ENCODE data around the gene LRRC71.

DNA sequence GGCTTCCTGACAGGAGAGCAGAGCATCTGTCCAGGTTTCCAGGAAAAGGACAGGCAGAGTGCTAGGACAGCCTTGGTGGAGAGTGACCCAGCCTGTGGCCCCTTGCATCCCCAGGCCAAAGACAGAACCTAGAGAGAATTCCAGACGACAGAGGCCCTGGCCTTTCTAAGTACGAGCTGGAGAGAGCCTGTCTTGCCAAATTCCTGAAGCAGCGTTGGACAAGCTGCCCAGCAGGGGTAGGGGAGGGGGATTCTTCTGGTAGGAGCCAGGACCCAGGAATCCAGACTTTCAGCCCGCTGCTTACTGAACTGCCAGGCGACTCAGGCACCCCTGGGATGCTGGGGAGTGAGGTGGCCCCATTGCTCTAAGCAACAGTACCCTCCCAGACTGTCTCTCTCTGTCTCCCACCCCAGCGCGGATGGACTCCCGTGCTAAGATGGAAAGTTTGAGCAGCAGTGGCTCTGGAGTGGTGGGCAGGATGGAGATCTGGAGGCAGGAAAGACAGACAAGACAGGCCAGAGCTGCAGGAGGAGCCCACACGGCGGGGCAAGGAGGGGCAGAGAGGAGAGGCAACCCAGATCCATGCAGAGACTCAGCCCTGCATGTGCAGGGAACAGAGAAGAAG is 35.8 kb upstream of the LRRC71 start:
- no peak for TF ChIP-seq CEBPB (IDR thresholded peaks at IDR 0.05; ENCODE audit: low read depth, low read length)
- TF ChIP-seq, protein P1, sequence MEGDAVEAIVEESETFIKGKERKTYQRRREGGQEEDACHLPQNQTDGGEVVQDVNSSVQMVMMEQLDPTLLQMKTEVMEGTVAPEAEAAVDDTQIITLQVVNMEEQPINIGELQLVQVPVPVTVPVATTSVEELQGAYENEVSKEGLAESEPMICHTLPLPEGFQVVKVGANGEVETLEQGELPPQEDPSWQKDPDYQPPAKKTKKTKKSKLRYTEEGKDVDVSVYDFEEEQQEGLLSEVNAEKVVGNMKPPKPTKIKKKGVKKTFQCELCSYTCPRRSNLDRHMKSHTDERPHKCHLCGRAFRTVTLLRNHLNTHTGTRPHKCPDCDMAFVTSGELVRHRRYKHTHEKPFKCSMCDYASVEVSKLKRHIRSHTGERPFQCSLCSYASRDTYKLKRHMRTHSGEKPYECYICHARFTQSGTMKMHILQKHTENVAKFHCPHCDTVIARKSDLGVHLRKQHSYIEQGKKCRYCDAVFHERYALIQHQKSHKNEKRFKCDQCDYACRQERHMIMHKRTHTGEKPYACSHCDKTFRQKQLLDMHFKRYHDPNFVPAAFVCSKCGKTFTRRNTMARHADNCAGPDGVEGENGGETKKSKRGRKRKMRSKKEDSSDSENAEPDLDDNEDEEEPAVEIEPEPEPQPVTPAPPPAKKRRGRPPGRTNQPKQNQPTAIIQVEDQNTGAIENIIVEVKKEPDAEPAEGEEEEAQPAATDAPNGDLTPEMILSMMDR (conservative IDR thresholded peaks at IDR 0.05; ENCODE audit: low read depth, low read length) = no peak
- no peak for TF ChIP-seq NFE2L2 (IDR thresholded peaks at IDR 0.05; ENCODE audit: low read depth, low read length)
- TF ChIP-seq RCOR1 (IDR thresholded peaks at IDR 0.05; ENCODE audit: insufficient replicate concordance, low read length) = no peak
- no peak for TF ChIP-seq MAZ (IDR thresholded peaks at IDR 0.05; ENCODE audit: borderline replicate concordance, low read depth, low read length)
- TF ChIP-seq POLR2A (IDR thresholded peaks at IDR 0.05; ENCODE audit: low read depth, low read length) = no peak
- no peak for TF ChIP-seq MAFK (IDR thresholded peaks at IDR 0.05; ENCODE audit: low read depth, low read length)
- TF ChIP-seq, protein P2, sequence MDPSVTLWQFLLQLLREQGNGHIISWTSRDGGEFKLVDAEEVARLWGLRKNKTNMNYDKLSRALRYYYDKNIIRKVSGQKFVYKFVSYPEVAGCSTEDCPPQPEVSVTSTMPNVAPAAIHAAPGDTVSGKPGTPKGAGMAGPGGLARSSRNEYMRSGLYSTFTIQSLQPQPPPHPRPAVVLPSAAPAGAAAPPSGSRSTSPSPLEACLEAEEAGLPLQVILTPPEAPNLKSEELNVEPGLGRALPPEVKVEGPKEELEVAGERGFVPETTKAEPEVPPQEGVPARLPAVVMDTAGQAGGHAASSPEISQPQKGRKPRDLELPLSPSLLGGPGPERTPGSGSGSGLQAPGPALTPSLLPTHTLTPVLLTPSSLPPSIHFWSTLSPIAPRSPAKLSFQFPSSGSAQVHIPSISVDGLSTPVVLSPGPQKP (IDR thresholded peaks at IDR 0.05; ENCODE audit: borderline replicate concordance, low read depth, low read length) = no peak
- TF ChIP-seq MXI1 (IDR thresholded peaks at IDR 0.05; ENCODE audit: borderline replicate concordance, low read depth, low read length) = no peak

Data from IMR-90 (cell line).